A673 (cell line): ENCODE measurements around the gene GTPBP1. TPM values are rescaled to one million over a fixed set of nuclear protein-coding genes. Genes with fewer than 3 reads are reported as not detected.

Experiments
- BruUV-seq: library from RNA; stranded (reverse); fragments of 400-500 nt; replicated peaks from 2 replicates; lab custom pipeline; 2021; lab: Mats Ljungman, UMichigan
- CTCF ChIA-PET: fragments of 300-600 bp; sonication (Branson Sonifier 250); formaldehyde crosslinking; loops from one replicate; lab custom pipeline; 2022; ENCODE audit warnings: antibody characterized with exemption; lab: Charles Lee
- POLR2A ChIA-PET: fragments of 300-600 bp; sonication (Branson Sonifier 250); formaldehyde crosslinking; loops from one replicate; lab custom pipeline; 2022; ENCODE audit warnings: antibody characterized with exemption; ENCODE audit not compliant: low non-redundant PET; lab: Charles Lee
- DNase-seq: peaks from one replicate; pipeline ENCODE4 v3.0.0-alpha.2; 2015; ENCODE audit warnings: low spot score
- H3K27ac ChIP-seq: fragments of 200-600 bp; sonication (generic); 2 replicates; pipeline ENCODE4 v1.5.1; 2016; ENCODE audit warnings: mixed run types, low read depth, mild to moderate bottlenecking, mixed read lengths, antibody characterized with exemption, low read length; ENCODE audit not compliant: poor library complexity, severe bottlenecking
- H3K27me3 ChIP-seq: fragments of 200-600 bp; sonication (generic); replicated peaks from 2 replicates; pipeline ENCODE4 v1.6.1; 2017; ENCODE audit warnings: mixed run types, low read depth, mild to moderate bottlenecking, mixed read lengths, antibody characterized with exemption, low read length; ENCODE audit not compliant: insufficient read depth, poor library complexity
- H3K36me3 ChIP-seq: fragments of 200-600 bp; sonication (generic); 2 replicates; pipeline ENCODE4 v1.6.1; 2016; ENCODE audit warnings: mixed run types, mild to moderate bottlenecking, mixed read lengths, antibody characterized with exemption, low read length; ENCODE audit not compliant: insufficient read depth, poor library complexity, severe bottlenecking
- H3K4me1 ChIP-seq: fragments of 200-600 bp; sonication (generic); 2 replicates; pipeline ENCODE4 v1.6.1; 2017; ENCODE audit warnings: mixed run types, mild to moderate bottlenecking, mixed read lengths, antibody characterized with exemption, low read length; ENCODE audit not compliant: insufficient read depth, poor library complexity, severe bottlenecking
- H3K4me3 ChIP-seq: fragments of 200-600 bp; sonication (generic); 2 replicates; pipeline ENCODE4 v1.5.1; 2016; ENCODE audit warnings: low read depth, mixed run types, mild to moderate bottlenecking, mixed read lengths, low read length; ENCODE audit not compliant: poor library complexity, severe bottlenecking
- H3K9me3 ChIP-seq: fragments of 200-600 bp; sonication (generic); 2 replicates; pipeline ENCODE4 v1.6.1; 2016; ENCODE audit warnings: mixed run types, low read depth, mild to moderate bottlenecking, mixed read lengths, antibody characterized with exemption, low read length; ENCODE audit not compliant: poor library complexity, severe bottlenecking
- EZH2 ChIP-seq: fragments of 200-600 bp; sonication (generic); IDR thresholded peaks from 2 replicates; pipeline ENCODE4 v1.6.1; 2017; ENCODE audit warnings: borderline replicate concordance, low read depth, mild to moderate bottlenecking, mixed read lengths, antibody characterized with exemption, low read length; ENCODE audit not compliant: poor library complexity, severe bottlenecking
- intact Hi-C: fragments of 100-400 bp; cut with micrococcal nuclease; formaldehyde crosslinking; loops from one replicate; pipeline ENCODE4 v1.10.0; 2022; ENCODE audit not compliant: unreplicated experiment
- total RNA-seq: library from RNA; stranded (reverse); gene quantifications from 2 replicates; pipeline ENCODE4 v1.2.3, GENCODE V29; 2021
- TF ChIP-seq, protein P1 (sequence below): fragments of 300-800, 200-600 bp; sonication (generic); conservative IDR thresholded peaks from 2 replicates; pipeline ENCODE4 v1.5.1; 2017; ENCODE audit warnings: low read depth, mild to moderate bottlenecking, antibody characterized with exemption, low read length, moderate library complexity, mixed read lengths

Gene GTPBP1
- total RNA-seq, 1 experiment from 2014 or later, result 88.2 TPM

DNA sequence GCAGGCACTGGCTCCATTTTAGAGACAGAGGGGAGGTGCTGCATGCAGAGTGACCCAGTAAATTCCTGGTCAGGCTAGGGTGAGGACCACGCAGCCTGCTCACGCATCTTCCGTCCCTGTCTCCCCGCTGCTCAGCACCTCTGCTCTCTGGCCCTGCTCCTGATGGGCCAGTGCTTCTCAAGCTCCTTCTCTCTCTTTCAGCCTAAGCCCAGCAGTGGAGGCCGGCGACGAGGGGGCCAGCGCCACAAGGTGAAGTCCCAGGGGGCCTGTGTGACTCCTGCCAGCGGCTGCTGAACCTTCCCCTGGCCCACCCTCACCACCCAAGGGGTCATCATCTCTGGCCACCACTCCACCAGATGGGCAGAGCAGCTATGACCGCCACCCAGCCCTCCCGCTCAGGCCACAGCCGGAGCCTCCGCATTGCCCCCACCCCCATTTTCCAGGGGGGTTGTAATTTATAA is 24.7 kb downstream of the GTPBP1 start:
- H3K27me3 ChIP-seq, result no peaks in the 10 kb centered on the region
- POLR2A ChIA-PET, result no interaction called here
- H3K36me3 ChIP-seq, result peaks cover 89% of the 10 kb centered on the region

DNA sequence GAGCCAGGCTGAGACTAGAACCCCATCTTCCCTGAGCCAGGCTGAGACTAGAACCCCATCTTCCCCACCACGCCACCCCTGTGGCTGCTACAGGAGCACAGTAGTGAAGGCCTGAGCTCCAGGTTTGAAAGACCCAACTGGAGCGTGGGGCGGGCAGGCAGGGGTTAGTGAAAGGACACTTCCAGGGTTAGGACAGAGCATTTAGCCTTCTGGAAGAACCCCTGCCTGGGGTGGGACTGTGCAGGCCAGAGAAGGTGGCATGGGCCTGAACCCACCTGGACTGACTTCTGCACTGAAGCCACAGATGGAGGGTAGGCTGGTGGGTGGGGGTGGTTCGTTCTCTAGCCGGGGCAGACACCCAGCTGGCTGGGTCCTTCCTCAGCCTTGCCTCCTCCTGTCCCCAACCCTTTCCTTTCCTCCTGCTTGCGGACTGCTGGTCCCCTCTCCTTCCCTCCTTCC is 26.0 kb downstream of the GTPBP1 start:
- peak overlapping the region; percentile 57 for H3K27ac ChIP-seq
- no TSS peak for BruUV-seq
- ChIA-PET POLR2A (no interaction called here), CTCF (no interaction called here)
- TF ChIP-seq, protein P1, sequence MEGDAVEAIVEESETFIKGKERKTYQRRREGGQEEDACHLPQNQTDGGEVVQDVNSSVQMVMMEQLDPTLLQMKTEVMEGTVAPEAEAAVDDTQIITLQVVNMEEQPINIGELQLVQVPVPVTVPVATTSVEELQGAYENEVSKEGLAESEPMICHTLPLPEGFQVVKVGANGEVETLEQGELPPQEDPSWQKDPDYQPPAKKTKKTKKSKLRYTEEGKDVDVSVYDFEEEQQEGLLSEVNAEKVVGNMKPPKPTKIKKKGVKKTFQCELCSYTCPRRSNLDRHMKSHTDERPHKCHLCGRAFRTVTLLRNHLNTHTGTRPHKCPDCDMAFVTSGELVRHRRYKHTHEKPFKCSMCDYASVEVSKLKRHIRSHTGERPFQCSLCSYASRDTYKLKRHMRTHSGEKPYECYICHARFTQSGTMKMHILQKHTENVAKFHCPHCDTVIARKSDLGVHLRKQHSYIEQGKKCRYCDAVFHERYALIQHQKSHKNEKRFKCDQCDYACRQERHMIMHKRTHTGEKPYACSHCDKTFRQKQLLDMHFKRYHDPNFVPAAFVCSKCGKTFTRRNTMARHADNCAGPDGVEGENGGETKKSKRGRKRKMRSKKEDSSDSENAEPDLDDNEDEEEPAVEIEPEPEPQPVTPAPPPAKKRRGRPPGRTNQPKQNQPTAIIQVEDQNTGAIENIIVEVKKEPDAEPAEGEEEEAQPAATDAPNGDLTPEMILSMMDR, result no peak
- no peak for TF ChIP-seq EZH2
- H3K27me3 ChIP-seq, result no peaks in the 10 kb centered on the region
- DNase-seq, result no peak
- intact Hi-C loops, result no loop called here
- no peaks in the 10 kb centered on the region for H3K4me1 ChIP-seq
- peaks cover 89% of the 10 kb centered on the region for H3K36me3 ChIP-seq
- H3K4me3 ChIP-seq, result no peak overlapping the region
- no peaks in the 10 kb centered on the region for H3K9me3 ChIP-seq

More for the DNA sequence above, 24.7 kb downstream of the GTPBP1 start:
- no TSS peak for BruUV-seq
- DNase-seq, result no peak
- intact Hi-C loops, result no loop called here
- H3K4me1 ChIP-seq, result no peaks in the 10 kb centered on the region
- peak overlapping the region; percentile 37 for H3K27ac ChIP-seq
- TF ChIP-seq EZH2, result no peak
- TF ChIP-seq, protein P1, result no peak
- H3K4me3 ChIP-seq, result no peak overlapping the region
- CTCF ChIA-PET, result no interaction called here
- H3K9me3 ChIP-seq, result no peaks in the 10 kb centered on the region

DNA sequence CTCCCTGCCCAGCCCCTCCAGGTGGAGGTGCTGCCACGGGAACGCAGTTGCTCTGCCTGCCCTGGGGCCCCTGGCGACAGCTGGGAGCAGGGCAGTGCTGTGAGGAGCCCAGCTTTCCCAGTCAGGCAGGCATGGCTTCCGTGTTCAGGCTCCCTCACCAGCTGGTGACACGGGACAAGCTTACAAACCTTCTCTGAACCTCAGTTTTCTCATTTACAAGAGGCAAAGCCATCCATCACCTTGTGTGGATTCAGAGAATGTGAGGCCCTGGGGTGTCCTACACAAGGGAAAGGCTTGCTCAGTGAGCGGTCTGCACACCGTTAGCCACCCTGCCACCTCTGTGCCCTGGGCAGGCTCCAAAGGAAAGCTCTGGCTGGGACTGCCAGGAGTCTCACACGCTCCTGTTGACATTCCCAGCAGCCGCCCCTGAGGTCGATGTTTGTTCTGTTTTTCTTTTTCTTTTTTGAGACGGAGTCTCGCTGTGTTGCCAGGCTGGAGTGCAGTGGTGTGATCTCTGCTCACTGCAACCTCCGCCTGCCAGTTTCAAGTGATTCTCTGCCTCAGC is 26.6 kb downstream of the GTPBP1 start:
- BruUV-seq, result no TSS peak
- intact Hi-C loops, result no loop called here
- TF ChIP-seq EZH2, result no peak
- TF ChIP-seq, protein P1, result no peak
- no peaks in the 10 kb centered on the region for H3K27me3 ChIP-seq
- no peak overlapping the region for H3K4me3 ChIP-seq
- ChIA-PET CTCF (interaction anchor here (1.6 kb wide), 1 partner anchor 7 kb away, joined by 8 read pairs; no protein-coding TSS in a partner anchor), POLR2A (no interaction called here)
- DNase-seq, result no peak
- H3K9me3 ChIP-seq, result no peaks in the 10 kb centered on the region
- no peaks in the 10 kb centered on the region for H3K4me1 ChIP-seq
- H3K36me3 ChIP-seq, result peaks cover 89% of the 10 kb centered on the region
- peak overlapping the region; percentile 57 for H3K27ac ChIP-seq
